HG02588 (cell line): ENCODE data around the gene SLC34A3.

Source experiments
- ATAC-seq: cut with Tn5 transposase; IDR thresholded peaks from one replicate; pipeline ENCODE4 v1.9.1; 2021; ENCODE audit warnings: mild to moderate bottlenecking, moderate library complexity; ENCODE audit not compliant: unreplicated experiment

The SLC34A3 gene

GRCh38 chr9:137217276-137218211 is 13.2 kb upstream of the SLC34A3 start:
- ATAC-seq, result no peak

DNA sequence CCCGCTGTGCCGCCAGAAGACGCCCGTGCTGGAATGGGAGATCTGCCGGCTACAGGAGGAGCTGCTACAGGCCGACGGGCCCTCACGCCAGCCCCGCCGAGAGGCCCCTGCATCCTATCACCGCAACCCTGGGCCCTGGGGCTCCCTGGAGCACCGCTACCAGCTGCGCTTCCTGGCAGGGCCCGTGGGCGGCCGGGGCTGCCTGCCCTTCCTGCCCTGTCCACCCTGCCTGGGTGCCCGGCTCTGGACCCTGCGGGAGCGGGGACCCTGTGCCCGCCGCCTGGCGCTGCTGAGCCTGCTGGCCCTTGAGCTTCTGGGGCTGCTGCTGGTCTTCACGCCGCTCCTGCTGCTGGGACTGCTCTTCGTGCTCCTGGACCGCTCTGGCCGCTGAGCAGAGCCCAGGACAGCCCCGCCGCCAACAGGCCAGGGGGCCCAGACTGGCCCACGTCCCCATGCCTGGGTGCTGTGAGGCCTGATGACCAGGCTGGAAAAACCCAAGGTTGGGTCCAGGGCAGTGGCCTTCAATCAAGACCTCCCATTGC is 12.4 kb upstream of the SLC34A3 start:
- ATAC-seq, result no peak

DNA sequence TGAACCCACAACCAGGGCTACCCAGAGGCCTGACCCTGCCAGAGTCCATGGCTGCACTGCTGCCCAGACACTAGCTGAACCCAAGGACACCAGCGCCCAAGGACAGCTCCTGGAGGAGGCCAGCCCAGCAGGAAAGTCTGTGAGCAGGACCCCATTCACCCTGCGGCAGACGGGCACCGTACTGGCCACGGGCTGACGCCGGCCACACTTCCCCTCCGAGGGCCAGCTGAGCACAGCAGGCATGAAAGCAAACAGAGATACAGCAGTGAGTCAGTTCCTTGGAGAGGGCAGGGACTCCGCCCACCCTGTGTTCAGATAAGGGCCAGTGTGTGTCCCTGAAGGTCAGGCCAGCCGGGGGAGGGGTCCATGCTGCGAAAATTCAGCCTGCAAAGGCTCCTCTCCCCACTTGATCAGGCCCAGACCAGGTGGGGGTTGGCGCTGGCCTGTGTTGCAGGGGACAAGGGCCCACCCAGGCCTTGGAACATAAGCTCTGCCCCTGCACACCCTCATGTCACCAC is 11.9 kb upstream of the SLC34A3 start:
- ATAC-seq, result no peak

DNA sequence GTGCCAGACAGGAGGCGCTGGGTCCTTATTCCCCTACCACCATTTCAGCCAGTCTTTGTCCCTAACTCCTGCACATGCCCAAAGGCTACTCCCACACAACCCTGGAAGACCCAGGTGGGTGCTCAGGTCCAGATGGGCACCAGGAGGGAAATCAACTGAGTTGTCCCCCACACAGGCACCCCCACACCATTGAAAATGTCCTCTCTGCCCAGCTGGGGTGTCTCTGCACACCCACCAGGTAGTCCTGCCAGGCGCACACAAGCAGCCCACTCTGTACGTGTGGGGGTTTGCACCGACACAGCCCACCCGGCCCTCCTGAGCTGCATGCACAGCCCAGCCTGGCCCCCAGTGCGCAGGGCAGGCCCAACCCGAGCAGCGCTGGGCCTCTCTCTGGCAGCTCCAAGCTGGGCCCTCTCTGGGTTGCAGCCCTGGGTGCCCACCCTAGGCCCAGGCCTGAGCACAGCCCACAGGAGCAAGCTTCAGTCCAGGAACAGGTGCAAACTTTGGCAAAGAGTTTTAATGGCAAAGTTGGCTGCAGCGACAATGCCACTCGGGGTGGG is 10.9 kb upstream of the SLC34A3 start:
- ATAC-seq, result no peak

- no peak for ATAC-seq
Observed at GRCh38 chr9:137220317-137221094, 10.2 kb upstream of the SLC34A3 start.

DNA sequence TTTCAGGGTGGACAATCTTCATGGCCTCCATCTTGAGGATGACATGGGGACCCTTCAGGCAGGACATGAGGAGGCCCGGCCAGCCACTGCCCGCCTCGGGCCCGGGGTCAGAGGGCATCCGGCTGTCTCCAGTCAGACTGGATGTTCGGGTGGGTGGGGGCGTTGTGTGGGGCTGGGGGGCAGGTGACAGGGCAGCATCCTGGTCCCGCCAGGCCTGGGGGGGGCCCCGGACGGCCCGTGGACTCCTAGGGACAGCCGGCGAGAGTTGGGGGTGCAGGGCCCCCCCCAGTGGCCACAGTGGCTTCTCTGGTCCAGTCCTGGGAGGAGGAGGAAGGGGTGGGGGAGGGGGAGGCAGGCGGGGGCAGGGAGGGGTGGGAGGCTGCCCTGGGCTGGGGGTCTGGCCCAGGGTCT is 9.6 kb upstream of the SLC34A3 start:
- no peak for ATAC-seq

DNA sequence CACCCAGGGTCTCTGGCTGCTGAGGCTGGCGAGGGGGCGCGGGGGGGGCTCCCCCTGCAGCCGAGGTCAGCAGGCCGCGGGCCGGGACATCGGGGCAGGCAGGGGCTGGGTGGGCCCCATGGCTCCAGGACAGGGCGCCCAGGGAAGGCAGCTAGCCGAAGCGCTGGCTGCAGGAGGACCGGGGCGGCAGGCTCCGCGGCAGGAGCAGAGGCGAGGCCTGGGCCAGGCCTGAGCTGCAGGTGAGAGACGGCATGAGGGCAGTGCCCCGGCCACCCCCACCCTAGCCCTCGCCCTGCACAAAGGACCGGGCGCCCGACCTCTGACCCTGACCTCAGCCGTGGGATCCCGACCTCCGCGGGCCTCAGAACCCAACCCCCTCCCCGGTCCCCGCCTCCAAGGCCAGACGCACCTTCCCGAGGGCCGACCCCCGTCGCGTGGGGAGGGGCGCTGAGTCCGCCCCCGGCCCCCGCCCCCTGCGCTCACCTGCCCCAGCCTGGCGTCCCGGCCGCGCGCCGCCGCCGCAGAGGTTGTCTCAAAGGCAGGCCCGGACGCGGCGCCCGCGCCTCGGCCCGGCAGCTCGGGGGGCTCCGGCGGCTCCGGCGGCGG is 9.1 kb upstream of the SLC34A3 start:
- ATAC-seq, result no peak

- ATAC-seq, result peak; percentile 8
Observed at GRCh38 chr9:137222190-137223077, 8.3 kb upstream of the SLC34A3 start, which contains the start of gene RNF208. Gene RNF208, minus strand, starts transcription at chr9:137222240. Its CDS starts 1,028 bp downstream, at chr9:137221212.

DNA sequence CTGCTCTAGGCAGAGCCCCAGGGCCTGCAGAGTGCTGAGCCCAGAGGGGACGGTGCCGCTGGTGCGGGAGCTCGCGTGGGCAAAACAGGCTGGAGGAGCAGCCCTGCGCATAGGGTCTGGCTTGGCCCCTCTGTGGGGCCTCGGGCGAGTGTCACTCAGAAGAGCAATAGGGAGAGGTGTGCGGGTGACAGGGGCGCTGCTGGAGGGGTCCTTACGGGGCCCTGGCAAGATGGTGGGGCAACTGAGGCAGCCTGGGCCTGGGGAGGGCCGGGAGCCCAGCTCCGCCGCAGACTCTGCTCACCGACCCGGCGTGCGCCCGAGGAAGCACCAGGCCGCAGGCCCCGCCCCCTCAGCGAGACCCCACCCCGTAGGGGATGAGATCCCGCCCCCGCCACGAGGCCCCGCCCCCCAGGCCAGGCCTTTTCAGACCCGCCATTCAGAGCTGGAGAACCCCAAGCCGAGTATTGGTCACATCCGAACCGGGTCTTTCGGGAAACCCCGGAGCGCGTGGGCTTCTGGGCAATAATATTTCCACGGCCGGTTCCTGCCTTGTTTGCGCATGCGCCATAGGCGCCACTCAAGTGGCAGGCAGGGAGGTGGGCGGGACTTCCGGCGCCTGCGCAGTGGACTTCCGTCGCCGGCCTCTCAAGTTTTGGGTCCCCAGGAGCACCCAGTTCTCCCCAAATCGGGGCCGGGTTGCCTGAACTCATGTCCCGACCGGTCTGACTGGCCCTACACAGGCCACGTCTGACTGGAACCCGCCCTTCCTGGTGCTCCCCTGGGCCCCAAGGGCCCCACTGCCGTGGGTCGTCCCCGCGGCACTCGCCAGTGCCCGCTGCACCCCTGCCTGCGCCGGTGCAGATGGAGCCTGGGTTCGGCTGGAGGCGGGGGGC is 7.4 kb upstream of the SLC34A3 start:
- ATAC-seq, result peak; percentile 67

GRCh38 chr9:137224830-137225694 is 5.6 kb upstream of the SLC34A3 start, which contains the start of gene CYSRT1:
Gene CYSRT1, plus strand, starts transcription at chr9:137225174. Its CDS starts 448 bp downstream, at chr9:137225622.
- ATAC-seq, result no peak

- no peak for ATAC-seq
Observed at GRCh38 chr9:137225699-137226331, 4.9 kb upstream of the SLC34A3 start.

- ATAC-seq, result no peak
Observed at GRCh38 chr9:137226338-137227053, 4.2 kb upstream of the SLC34A3 start.

GRCh38 chr9:137227054-137227852 is 3.4 kb upstream of the SLC34A3 start, which contains the start of gene RNF224:
Gene RNF224, plus strand, starts transcription at chr9:137227502. Its CDS starts 834 bp downstream, at chr9:137228336.
- no peak for ATAC-seq

GRCh38 chr9:137227853-137228505 is 2.7 kb upstream of the SLC34A3 start:
- ATAC-seq, result no peak

DNA sequence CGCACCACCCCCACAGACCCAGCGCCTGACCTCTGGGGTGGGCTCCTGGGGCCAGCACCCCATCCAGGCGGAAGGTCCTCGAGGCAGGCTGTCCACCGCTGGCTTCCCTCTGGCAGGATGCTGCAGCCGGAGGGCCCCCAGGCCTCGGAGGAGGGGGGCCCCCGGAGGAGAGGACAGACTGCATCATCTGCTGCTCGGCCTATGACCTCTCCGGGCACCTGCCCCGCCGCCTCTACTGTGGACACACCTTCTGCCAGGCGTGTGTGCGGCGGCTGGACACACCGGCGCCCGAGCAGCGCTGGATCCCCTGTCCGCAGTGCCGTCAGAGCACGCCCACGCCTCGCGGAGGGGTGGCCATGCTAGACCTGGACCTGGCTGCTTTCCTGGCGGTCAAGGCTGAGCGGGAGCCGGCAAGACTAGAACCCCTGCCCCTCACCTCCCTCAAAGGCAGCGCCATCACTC is 2.2 kb upstream of the SLC34A3 start:
- ATAC-seq, result no peak
